HG03457 (cell line): ENCODE measurements around the gene RS1.

Experiments used
- ATAC-seq: cut with Tn5 transposase; IDR thresholded peaks from one replicate; pipeline ENCODE4 v1.9.1; 2021; ENCODE audit warnings: moderate number of reproducible peaks; ENCODE audit not compliant: unreplicated experiment

RS1 gene

DNA sequence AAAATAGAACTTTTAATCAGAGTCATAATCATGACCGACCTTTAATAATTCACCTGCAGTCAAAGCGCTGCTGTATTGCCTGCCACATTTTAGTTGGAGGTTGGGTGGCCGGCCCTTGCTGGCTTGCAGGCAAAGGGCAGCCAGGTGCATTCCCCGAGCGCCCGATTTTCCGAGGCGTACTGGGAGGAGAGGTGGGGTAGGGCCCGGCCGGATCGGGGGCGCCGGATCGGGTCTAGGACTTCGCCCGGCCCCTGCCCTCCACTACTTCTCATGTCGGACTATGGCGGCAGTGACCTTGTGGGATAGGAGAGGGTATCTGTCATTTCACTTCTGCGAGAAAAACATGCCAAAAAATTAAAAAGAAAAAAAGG, 2.5 kb upstream of the RS1 start:
- peak; percentile 40 for ATAC-seq

DNA sequence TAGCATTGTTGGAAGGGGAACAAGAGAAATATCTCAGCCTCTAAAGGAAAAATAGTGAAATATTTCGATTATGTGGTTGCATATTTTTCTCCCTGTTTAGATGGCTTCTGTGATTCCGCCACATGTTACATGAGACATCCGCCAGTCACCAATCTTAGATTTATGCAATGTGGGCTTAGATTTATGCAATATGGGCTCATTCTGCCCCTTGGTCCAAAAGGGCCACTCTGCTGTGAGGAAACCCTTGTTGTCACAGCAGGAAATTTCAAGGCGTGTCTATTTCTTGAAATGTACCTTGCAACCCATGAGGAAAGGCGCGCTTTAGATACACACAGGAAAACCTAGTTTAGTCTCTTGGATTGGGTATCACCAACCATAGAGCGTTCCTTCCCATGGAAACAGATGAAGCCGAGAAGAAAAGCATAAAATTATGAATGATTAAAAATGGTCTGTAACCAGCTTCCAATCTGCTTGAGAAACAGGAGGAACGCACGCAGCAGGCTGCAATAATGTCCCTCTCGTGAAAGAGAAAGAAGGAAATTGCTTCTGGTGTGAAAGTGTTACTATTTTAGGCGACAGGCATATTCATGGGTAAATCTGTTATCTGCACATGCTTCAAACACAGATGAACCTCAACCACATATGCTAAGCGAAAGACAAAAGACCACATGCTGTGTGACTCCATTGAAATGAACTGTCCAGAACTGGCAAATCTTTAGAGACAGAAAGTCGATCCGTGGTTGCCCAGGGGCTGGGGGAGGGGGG, 3.7 kb downstream of the RS1 start:
- ATAC-seq = no peak

DNA sequence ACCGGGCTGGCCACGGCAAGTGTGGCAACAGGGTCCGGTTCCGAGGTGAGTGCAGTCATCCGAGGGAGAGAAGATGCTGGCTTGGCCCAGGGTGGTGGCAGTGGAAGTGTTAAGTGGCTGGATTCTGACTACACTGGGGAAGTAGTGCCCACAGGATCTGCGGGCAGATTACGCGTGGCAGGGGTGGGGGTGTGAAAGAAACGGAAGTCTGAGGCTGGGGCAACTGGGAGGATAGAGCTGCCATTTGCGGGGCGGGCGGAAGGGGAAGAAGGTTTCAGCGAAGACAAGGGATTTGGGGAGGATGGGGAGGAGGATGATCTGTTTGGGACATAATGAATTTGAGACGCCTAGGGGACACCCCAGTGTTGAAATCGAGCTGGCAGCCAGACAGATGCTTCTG, 5.3 kb downstream of the RS1 start:
- no peak for ATAC-seq

DNA sequence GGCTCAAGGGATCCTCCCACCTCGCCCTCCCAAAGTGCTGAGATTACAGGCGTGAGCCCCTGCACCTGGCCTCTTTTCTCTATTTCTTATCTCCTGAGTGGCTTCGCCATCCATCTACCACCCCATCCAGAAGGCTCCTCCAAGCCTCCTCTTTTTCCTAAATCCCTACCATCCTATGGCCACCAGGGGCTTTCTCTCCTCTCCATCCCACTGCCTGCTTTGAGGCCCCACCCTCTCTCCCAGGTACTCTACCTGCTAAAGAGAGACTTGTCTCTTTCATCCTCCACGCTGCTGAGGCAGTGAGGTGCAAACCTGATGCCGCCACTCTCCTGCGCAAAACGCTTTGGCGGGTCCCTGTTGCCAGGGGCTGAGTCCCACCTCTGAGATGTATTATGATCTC, 7.0 kb downstream of the RS1 start:
- ATAC-seq = no peak

DNA sequence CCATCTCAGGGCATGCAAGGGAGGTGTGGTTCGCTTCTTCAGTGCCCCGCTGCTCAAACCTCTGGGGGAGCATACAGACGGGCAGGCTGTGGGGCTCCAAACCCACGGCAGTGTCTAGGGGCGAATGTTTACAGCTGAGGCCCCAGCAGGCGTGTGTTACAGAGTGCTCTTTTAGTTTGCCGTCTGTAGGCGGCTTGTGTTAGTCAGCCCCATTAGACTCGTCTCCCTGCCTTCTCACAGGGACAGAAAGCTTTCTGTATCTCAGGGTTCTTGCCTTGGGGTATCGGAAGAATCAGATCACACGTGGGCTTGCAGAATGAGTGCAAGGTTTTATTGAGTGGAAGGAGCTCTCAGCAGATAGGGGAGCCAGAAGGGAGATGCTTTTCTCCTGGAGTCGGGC, 10.6 kb downstream of the RS1 start:
- ATAC-seq = no peak

DNA sequence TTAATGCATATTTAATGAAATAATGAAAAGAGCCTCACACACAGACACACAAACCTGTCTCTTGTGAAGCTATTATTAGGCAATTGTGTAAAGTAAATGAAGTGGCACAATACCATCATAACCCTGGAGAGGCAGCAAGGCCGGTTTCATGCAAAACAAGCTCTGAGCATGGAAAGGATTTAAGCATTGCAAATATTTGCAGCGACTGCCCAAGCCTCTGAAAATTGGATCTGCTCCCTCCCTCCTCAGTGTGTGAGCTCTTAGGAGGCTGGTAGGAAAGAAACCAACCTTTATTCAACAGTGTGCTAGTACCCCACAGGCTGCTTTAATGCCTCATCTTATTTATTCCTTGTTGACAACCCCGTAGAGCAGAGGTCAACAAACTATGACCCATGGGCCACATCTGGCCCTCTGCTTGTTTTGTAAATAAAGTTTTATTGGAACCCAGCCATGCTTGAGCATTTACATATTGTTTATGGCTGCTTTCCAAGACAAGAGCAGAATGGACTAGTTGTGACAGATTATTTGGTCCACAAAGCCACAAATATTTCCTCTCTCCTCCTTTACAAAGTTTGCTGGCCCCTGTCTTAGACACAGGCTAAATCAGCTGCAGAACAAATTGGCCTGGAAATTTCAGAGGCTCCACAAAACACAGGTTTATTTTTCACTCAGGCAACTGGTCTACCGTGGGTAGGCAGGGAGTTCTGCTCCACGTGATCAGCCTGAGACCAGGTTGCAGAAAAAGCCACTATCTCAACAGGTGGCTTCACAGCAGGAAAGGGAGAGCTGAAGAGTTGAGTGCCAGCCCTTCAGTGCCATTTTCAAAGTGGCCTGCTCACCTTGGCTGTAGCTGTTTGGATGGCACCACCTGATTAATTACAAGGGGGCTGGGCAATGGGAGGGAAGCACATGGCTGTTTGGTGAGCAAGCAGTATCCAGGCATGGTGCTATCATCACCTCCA, 16.8 kb downstream of the RS1 start:
- no peak for ATAC-seq

DNA sequence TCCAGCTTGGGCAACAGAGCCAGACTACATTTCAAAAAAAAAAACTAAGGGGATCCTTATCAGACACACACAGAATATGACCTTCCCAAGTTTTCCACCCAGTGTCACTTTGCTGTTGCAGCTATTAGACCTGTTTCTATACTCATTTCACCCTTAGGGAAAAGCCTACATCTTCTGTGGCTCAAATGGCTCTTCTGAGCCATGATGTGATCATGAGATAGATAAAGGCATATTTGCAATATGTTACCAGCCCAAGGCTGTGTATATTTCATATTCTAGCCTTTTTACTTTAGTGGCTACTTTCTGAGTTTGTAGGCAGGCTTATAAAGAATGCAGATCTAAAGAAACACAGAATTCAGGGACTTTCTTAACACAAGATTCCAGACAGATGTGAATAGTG, 19.3 kb downstream of the RS1 start:
- ATAC-seq = no peak

DNA sequence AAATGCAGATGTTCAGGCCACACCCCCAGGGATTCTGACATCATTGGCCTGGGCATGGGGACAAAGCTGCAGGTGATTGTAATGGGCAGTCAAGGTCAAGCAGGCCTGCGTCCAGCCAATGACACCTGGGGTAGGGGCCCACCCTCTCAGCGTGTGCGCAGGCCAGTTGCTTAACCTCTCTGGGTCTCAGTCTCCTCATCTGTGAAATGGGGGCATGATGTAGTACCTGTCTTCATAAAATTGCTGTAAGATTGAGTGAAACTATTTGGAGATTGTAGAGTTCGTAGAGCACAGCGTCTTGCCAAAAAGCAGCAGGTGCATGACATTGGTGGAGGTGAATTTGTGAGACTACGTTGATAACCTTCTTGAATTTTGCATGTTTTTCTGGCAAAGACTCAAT, 21.2 kb downstream of the RS1 start:
- no peak for ATAC-seq

DNA sequence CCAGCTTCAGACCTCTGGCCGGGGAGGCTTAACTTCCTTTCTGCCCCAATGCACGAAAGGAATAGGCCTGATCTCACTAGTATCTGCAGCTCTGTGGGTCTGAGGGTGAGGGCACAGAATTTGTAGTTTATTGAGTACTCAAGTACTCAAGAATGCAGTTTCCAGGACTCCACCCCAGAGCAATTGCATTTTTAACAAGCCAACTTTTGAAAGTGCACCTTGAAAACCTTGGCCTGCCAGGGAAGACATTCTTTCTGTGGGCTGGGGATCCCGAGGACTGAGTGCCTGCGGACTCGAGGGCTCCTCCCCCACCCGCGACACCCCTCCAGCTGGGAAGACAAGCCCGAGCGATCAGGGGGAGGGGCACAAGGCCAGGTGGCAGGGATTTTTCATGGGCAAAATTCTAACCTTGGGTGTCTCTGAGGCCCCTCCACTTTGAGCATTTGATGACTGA, 22.4 kb downstream of the RS1 start:
- no peak for ATAC-seq

DNA sequence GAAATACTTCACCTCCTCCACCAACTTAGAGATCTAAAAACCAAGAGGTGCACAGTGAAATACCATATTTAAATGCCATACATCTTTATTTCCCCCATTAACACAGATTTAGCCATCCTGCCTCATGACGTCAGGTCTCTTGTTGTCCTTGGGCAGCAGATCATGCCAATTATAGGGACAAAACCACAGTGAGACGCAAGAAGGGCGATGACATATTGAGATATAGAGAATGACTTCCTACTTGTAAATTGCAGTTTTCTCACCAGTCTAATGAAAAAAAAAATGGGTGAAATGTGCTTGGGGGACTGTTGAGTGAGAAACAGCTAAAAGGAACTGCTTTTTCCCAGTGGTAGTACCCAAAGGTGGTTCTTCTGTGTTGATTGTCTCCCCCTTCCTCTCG, 24.3 kb downstream of the RS1 start:
- no peak for ATAC-seq

DNA sequence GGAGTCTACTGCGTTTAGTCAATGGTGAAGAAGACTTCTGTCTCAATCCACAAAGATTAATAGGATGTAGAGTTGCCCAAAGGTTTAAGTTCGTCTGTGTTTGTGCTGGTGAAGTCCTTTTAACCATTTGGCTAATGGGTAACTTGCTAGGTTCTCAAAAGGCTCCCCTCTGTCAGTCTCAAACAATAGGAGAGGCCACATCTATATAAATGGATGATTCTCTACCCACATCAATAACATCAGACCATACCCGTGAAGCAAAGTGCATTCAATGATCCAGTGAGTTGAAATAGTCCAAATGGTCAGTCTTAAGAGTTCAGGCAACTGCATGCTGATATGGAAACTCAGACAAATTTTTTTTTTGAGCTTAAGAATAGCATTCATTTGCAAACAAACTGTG, 28.1 kb downstream of the RS1 start:
- ATAC-seq = no peak

DNA sequence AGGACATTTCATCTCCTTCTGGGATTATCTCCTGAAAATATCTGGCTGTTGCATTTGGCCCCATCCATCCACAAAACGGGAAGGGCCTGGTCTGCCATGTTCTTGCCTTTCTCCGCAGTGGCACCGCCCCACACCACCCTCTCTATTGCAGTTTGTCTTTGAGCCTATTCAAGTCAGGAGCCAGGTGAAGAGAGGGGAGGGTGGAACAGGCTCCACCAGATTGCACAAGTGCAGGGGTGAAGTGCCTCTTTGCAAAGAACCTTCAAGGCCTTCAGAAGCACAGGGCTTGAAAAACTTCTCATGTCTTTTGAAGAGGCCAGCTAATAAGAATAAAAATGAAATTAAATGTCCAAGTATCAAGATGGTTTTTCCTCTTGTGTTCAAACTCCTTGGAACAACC, 28.7 kb downstream of the RS1 start:
- no peak for ATAC-seq

DNA sequence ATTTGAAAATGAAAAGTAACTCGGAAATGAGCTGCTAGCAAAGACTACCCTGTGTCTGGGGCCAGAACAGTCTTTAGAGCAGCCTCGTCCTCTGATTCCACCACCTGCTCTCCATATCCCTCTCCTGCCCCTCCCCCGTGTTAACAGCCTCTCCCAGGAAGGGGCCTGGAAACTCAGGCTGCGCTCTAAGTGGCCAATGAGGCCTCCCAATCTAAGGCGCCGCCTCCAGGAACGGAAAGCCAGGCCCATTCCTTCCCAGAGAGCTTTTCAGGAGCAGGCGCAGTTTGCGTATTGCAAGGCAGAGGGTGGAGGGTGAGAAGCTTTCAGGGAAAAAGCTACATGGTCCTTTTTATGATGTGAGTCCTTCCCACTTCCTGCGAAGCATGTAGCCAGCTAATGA, 31.2 kb downstream of the RS1 start:
- ATAC-seq = no peak

DNA sequence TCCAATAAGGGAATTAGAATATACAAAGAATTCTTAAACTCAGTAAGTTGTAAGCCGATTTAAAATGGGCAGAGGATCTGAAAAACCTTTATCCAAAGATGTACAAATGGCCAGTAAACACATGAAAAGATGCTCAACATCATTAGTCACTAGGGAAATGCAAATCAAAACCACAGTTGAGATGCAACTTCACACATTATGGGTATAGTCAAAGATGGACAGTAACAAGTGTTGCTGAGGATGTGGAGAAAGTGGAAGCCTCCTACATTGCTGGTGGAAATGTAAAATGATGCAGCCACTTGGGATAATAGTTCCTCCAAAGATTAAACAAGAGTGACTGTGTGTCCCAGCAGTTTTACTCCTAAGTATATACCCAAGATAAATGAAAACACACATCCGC, 32.6 kb downstream of the RS1 start:
- no peak for ATAC-seq

DNA sequence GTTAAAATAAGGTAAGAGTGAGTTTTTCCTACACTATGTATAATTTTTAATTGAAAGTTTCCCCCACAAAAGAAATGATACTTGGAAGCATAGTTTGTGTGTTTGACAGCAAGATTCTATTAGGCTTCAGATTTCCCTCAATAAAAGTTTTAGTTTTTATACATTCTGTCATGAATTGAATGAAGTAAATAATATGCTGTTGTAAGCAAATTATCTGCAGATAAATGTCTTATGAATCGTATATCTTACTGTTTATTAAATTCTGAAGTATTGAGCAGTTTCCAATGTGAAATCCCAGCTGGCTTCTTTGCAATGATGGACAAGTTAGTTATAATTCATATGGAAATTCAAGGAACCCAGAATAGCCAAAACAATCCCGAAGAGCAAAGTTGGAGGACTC, 33.5 kb downstream of the RS1 start:
- no peak for ATAC-seq

DNA sequence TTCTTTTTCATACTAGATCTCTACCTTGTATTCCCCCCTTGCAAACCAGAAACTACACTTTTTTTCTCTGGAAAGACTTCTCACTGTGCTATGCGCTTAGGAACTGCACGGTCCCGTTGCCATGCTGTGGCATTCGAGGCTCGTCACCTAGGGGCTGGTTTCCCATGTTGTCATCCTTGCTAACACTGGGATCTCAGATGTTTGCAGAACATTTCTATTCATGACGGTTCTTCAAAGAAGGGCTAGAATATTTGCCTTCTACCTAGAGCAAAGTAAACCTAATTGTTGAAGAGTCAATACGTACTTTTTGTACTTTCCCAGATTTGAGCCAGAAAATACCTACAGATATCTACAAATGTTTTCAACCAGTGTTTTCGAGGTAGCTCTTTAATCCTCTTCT, 41.0 kb downstream of the RS1 start:
- no peak for ATAC-seq

DNA sequence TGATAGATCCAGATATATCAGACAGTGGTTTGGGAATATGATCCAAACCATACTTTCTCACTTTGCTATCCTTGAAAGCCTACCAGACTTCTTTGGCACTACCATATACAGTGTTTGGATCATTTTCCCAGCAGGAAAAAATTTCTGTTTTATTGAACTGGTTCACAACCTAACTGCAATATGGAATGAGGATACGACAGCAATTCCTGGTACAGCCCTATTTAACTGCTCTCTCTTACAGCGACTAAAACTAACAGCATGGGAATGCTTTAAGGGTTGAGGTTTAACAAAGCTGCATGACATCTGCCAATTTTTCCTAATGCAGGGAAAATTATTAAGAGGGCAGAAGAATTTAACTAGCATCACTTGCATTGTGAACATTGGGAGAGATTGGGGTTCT, 47.3 kb downstream of the RS1 start:
- no peak for ATAC-seq

DNA sequence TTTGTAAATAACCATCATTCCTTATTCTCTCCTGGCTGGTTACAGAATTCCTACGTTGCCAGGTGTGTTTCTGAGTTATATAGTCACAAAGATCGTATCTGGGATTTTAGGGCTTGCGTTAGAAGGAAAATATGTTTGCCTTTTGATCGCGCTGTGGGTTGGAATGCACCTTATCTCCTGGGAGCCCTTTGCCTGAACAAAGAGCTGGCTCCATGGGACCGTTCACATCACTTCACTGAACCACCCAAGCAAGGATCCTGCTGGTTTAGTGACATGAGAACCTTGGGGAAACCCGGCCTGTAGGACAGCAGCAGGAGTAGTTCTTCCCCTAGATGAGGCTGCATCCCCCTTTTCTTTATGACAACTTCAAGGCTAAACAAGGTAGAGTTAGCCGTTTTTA, 51.6 kb downstream of the RS1 start:
- no peak for ATAC-seq

DNA sequence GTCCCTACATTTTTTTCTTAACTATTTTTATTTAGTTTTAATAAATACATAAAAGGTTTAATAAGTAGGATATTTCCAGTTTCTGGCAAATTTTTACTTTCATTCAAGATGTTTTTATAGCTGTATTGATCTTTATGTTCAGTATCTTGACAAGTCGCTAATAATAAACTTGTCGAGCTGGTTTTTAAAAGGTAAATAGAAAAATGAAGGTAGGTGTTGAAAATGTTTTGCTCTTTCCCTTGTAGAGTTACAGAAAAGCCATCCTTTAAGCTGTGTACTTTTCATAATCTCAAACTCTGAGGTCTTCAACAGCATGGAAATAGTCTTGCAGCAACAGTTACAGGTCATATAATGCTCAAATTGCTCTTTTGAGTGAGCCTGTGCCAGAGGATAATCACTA, 52.6 kb downstream of the RS1 start:
- ATAC-seq = no peak

DNA sequence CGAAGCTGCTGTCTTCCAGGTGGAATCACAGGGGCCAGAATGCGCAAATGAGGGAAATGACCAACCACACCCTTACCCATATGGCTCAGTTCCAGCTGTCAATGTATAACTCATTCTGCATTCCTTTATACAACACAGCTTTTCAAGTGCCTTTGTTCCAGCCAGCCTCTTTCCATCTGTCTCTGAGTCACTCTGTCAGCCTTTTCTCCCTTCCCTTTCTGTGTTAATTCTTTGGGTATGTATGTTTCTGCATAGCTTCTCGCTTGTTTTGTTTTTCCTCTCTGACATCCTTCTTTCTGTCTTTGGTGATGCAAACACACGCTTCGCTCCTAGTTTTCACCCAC, 54.5 kb downstream of the RS1 start:
- ATAC-seq = no peak

DNA sequence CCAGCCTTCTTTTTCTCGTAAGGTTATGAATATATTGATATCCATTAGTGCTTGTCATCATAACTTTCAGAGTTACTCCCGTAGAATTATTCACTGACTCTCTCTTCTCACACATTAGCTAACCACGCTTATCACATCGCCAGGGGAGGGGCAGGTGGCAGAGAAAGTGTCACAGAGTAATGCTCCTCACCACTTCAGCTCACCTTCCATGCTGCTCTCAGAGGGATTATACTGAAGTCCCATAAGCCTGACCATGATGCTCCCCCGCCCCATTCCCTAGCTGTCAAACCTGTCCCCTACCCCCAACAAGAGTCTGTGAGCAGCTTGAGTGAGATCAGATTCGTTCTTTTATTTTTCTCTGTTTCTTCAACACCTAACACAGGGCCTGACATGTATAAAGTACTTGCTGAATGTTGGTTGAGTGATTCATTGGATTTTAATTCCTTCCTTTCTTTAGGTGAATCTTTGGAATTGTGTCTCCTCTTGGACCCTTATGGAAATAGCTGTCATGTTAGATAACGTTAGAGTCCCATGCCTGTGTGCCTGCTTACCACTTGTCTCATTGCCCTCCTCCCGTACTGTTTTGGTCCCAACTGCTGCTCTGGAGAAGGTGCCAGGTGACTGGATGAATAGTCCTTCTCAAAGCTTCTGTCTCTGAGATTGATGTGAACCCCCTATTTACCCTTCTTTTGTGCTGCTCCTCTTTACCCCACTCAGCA, 55.1 kb downstream of the RS1 start:
- ATAC-seq = no peak
